GM21723 (cell line): ENCODE data around the gene CEBPE.

Experiments used
- ATAC-seq: cut with Tn5 transposase; IDR thresholded peaks from one replicate; pipeline ENCODE4 v1.9.1; 2021; ENCODE audit warnings: mild to moderate bottlenecking, moderate library complexity; ENCODE audit not compliant: unreplicated experiment

The CEBPE gene

DNA sequence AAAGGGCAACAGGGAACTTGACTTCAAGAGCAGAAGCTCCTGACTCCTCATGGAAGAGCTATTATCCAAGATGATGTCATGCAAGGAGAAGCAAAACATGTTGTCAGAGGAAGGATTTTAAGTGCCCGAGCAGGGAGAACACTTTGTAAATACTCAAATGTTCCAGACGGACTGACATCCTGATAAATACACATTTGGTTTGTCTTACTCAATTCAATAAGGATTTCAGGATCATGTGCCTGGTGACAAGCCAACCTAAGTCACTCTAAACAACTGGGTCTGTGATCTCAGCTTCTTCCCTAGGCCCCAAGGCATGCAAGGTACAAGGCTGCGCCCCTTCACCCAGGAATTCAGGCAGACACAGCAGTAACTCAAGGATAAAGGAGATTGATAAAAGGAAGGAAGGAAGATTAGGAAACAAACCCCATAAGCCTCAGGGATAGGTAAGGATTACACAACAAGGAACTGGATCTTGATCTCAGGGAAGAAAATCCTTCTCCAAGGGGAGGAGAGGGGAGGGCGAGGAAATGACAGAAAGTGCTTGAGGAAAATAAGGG is 26.8 kb upstream of the CEBPE start:
- no peak for ATAC-seq

DNA sequence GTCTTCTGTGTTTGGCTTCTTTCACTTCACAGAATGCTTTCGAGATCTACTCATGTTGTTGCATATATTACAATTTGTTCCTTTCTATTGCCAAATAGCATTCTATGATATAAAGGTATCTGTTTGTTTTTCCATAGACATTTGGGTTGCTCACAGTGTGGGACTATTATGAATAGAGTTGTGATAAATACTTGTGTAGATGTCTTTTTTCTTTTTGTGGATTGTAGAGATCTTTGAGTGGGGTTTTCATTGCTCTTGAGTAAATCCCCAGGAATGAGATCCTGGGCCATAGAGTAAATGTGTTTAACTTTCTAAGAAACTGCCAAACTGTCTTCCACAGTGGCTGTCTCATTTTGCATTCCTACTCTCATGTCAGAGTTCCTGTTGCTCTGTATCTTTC is 24.9 kb upstream of the CEBPE start:
- ATAC-seq: no peak

DNA sequence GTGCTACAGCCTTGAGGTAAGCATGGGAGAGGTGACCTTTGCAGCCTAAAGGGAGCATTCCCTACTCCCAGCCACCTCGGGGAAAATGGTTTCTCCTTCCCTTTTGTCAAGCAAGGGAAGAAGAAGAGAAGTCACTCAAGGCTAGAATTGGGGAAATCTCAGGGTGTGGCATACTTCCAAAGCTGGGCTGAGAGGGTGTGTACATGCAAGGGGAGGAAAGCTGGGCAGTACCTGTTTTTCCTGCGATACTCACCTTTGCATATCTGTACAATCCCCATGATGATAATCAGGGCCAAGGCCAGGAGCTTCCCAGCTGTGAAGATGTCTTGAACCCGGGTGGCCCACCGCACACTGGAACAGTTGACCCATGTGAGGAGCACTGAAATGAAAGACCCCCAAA is 23.8 kb upstream of the CEBPE start:
- no peak for ATAC-seq

DNA sequence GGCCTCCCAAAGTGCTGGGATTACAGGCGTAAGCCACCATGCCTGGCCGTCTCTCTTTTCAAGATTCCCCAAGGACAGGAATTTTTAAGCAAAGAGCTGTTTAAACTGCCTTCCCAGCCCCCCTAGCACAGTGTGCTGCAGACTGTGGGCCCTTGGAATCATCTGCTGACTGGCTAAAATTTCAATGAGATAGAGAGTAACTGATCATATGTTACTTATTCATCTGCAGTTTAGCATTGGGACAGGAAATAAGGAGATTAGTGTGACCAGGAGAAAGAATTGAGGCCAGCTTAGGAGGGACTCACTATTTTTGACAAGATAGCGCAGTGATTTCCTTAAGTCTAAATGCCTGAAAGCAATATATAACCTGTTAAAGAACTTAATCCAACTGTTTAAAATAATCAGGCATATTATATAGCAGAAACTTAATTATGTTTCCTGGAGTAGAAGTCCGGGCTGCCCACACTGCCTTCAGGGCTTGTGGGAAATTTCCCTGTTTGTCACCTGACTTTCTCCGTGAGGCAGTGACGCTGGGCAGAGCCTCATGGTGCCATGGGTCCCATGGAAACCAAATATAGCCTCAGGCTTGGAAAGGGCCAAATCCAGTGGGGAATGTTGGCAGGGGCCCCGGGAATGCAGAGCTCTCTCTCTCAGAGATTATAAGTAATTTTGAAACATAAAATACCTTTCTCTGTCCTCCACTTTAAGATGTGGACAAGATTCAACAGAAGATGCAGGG is 22.8 kb upstream of the CEBPE start:
- no peak for ATAC-seq

DNA sequence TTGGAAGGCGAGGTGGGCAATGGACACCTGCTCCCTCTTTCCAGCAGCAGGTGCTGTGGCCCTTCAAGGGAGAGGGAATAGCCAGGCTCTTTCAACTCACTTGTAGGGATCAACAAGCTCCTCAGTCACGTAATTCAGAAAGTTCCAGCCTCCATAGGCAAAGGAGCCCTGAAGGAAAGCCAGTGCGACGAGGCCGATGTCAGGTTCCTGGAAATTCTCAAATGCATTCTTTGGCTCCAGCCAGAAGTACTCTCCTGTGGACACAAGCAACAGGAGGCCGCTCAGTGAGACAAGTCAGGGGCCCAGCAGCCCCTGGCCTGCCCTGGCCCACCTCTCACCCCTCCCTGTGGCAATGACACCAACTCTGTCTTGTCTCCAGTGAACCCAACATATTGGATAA is 21.3 kb upstream of the CEBPE start:
- ATAC-seq: no peak

DNA sequence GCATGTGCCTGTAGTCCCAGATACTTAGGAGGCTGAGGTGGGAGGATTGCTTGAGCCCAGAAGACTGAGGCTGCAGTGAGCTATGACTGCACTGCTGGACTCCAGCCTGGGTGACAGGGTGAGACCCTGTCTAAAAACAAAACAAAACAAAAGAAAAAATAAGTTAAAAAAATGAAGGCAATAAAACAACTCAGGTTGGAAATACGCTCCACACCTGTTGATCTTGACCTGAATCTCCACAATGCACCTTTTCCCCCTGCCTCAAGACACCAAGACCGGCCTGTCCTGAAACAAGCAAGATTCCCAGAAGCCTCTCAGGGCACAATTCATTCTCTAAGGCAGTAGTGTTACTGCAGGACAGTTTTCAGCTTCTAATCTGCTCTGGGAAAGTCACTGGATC is 20.8 kb upstream of the CEBPE start:
- ATAC-seq: no peak

DNA sequence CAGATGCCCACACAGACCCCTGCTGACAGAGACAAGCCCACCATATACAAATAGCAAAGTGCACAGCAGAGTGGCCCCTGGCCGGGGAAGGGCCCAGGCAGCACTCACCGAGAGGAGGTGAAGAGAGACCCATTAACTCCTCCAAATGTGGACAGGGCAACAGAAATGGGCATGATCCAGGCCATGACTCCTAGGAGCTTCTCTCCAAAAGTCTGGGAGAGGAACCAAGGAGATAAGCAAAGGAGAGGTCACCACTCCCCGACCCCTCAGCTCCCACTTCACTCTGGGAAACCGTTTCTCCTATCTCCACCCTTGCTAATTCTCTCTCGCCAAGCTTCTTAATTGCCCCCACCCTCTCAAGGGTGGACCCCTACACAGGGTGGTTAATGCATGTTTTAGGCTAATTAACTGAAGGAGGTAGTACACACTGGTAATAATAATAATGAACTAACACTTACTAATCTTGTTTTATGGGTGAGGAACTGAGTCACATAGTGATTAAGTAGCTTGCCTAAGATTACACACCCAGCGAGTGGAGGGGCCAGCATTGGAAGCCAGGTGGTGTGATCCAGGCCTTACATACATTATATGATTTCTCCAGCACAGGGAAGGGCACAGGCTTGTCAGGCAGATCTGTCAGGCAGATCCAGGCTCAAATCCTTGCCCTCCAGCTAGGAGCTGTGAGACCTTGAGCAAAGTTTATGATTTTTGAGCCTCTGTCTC is 18.9 kb upstream of the CEBPE start:
- ATAC-seq: no peak

DNA sequence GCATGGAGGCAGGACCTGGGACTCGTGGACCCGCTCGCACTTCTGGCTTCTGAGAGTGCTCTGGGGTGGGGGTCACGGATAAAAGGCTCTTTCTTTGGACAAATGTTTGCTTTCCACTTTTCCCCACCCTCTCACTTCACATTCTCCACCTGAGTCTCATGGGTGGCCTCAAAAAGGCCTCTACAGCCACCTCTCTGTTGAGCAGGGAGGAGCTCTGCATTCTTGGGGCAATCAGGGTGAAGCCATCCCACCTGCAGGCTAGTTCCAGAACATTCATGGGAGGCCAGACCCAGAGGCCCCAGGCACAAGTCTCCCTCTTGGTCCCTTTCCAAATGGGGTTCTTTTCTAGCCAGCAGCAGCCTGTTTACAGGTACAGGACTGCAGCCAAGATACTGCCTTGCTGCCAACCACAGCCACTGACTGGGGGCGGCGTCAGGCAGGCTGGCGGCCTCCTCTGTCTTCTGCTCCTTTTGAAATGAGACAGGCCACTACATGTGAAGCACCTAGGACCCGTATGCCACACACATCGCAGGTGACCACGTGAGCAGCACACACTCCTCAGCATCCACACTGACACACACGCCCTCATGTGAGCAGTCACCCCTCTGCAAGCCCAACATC is 18.2 kb upstream of the CEBPE start:
- ATAC-seq: no peak

DNA sequence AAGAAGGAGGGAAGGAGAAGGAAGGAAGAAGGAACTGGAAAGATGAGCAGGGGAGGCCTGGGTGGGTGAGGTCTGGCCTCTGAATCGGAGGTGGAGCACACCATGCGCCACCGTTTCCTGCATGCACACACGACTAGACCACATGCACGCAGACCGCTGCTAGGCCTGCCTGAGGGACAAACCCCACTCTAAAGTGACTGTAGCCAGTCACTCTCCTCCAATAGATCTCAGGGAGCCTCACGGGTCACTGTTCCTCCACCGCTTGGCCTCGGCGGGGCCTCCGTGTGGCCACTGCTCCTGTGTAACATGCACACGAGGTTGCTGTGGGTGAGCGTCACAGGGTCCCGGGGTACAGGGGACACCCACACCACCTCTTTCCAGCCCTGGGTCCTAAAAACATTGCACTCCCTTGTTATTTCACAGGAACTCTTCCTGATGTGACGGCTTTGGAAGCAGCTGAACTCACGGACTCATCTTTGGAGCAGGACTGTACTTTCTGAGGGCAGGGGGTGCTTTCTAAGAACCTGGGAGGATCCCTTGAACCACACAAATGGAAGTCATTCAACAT is 17.6 kb upstream of the CEBPE start:
- no peak for ATAC-seq

DNA sequence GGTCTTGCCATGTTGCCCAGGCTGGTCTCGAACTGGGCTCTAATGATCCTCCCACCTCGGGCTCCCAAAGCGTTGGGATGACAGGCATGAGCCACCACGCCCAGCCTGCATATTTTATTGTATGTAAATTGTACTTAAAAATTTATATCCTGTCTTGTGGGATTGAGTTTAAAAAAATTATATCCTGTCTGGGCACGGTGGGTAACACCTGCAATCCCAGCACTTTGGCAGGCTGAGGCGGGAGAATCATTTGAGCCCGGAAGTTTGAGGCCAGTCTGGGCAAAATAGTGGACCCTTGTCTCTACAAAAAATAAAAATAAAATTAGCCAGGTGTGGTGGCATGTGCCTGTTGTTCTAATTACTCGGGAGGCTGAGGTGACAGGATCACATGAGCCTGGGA is 13.9 kb upstream of the CEBPE start:
- ATAC-seq: no peak

DNA sequence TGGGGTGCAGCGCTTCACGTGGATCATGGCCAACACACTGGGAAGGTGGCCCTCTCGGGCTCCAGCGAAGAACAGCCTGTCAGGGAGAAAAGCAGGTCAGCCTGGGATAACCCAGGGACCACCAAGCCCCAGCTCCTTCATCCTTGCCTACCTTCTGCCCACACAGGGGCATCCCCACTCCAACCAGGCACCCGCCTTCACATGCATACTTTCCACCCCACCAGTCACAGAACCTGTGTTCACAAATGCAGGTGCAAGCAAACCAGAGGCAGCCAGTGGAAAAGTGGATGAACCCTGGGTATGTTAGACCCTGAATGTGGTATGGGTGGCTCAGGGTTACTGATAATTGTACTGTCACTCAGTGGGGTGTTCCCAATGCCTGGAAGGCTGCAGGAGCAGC is 12.4 kb upstream of the CEBPE start:
- ATAC-seq: no peak

DNA sequence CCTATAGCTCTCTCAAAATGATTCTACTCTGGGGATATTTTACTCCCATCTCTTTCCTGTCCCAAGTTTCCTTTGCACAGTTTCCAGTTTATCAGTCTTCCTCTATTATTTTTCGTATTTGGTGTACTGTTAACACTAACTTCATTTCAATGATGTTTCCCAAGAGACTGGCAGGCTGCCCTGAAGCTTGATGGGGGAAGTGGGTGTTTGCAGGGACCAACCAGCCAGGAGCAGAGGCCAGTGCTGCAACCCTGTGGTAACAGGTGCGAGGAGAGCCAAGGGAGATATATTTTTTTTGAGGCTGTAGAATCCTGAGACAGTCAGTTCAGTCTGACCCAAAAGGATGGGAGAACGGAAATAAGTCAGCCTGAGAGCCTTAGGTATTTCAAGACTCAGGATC is 11.8 kb upstream of the CEBPE start:
- no peak for ATAC-seq

DNA sequence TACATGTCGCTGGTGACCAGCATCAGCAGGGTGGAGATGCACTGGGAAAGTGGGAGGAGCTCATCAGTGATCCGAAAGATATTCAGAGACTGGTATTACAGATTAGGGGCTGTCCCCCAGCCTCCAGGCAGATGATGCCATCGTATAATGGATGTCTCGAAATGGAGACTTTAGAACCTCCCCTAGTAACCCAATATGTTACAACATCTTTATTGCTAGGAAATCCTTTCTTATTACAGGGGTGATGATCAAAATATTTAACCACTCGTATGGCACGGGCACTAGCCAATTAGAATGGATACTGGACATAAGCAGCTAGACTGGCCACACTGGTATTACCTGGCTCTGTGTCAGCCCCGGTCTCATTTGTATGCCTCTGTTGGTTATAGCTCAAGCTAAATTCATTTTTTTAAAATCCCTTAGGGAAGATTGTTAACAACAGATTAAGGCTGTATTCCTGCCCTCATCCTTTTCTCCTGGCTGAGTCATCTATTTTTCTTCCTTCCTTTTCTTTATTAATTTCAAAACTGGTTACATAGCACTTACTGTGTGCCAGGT is 10.8 kb upstream of the CEBPE start:
- ATAC-seq: no peak

DNA sequence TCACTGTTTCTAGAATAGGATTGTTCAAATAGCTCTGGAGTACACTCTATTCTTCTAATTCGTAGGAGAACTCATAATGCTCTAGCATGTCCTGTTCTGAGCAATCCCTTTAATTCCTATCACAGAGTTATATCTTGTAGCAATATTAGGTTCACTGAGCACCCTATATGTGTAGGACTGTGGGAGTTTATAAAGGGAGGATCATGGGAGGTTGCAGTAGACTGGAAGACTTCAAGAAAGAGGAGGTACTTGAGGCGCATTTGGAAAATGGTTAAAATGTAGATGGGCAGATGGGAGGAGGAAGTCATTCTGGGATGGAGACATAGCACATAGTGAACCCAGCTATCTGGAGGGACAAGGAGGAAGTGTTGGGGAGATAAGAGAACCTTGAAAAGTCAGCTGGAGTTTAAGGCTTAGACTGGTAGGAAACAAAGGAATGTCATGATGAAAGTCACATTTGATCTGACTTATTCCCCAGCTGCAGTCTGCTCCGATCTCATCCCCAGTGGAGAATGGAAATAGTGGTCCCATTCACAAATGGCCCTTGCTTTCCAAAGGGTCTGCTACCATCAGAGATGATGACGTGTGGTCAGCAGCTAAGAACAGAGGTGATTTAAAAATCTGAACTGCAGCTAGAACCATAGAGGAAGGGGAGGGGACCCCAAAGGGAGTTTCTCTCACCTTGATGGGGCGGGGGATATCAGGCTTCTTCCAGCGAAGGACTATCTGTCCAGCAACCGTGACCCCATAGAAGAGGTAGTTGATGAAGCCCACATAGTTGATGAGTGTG is 10.1 kb upstream of the CEBPE start:
- no peak for ATAC-seq

DNA sequence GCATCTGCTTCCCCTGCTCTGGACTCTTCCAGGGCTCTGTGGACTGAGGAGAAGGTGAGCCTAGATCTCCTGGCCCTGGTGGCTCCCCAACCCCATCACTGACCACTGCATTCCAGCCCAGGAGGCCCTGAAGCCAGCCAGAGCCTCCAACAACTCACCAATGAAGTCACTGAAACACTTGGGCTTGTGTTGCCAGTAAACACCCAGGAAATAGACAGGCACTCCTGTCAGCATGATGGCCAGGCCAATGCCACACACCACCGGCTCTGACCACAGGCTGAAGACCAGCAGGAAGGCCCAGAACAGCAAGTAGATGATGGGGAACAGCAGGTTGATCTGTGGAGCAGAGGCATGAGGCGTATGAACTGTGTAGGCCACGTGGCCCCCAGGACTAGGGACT is 8.8 kb upstream of the CEBPE start:
- no peak for ATAC-seq

DNA sequence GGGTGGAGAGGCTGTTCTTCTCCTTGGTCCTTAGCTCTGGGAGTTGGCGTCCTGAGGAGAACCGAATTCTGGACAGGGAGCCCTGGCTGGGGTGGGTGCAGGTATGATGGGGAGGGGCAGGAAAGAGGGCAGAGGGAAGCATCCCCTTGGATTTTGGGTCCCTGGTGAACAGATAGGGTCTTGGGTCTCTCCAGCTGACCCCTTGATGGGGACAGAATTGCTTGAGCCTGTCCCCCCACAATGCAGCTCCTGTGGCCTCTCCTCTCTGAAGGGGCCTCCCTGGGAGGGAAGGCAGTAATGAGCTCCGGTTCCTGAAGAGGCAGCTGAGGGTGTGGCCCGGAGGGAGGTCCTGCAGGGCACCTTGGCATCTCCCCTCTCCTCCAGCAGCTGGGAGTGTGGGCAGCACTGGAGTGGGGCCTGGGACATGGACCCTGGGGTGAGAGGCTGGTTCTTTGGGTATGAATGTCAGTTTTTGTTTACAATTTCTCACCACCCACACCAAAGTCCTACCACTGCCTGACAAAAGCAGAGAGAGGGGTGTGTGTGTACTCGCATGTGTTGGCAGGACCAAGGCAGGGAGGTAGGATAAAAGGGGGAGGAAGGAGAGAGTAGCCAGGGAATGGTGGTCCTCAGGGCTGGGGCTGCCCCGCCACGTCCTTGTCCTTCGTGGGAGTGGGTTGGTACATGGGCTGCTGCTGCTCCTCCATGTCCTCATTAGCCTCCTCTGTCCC is 7.7 kb upstream of the CEBPE start:
- no peak for ATAC-seq

DNA sequence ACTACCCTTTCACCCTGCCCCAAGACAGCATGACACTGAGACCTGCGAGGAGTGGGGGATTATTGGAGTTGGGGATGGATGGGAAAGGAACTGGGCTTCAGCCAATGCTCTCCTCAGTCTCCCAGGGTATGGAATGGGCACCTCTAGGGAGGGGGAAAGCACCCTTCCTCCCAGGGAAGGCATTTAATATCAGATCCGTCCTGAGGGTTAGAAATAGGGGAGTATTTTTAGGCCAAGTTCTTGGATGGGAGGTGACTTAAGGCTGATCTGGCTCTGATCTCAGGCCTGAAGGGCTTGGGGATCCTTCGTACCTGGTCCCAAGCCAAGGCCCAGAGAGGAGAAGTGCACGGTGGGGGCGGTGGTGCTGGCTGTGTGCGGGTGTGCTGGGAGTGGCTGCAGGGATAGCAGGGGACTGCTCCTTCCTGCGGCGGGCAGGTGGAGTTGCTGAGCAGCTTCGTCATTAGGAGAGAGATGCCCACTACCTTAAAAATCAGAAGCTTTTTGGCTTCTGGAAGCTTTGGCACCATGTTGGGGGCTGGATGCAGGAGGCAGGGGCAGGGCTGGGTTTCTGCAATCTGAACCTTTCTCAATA is 7.0 kb upstream of the CEBPE start:
- no peak for ATAC-seq

DNA sequence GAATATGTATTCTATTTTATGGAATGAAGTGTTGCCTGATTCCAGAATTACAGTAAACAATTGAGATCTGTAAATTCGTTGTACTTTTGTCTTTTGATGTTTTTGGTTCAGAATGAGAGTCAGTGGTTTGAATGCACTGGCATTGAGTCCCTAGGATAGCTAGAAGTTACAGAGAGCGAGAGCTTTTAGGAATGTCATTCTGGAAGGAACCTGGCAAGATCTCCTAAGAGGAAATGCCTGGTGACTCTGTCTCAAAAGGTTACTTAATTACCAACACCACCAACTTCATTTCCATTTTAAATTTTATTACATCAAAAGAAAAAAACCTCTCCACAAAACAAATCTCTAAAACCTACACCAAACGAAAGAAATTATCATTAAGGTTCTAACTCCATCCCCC is 6.0 kb upstream of the CEBPE start:
- no peak for ATAC-seq

DNA sequence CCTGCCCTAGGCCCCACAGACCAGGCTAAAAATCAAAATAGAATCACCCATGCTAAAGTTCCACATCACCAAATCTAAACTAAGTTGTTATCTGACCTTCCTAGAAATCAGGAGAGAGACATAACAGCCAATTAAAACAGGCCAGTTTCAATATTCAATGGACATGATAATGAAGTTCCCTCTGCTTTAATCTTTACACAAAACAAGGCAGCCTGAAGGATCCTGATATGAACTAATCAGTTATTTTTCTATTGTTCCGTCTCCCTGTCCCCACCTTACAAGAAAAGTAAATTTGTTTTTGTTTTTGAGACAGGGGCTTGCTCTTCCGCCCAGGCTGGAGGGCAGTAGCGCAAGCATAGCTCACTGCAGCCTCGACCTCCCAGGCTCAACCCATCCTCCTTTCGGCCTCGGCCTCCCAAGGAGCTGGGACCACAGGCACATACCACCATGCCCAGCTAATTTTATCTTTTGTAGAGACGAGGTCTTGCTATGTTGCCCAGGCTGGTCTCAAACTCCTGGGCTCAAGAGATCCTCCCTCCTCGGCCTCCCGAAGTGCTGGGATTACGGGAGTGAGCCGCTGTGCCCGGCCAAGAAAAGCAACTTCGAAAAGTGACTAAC is 5.4 kb upstream of the CEBPE start:
- ATAC-seq: no peak
